Tibial nerve (tissue), 3 donors: ENCODE measurements around the gene ZFR.

Experiments used
- POLR2A ChIP-seq, 2 donors: fragments of 450-650 bp; IDR thresholded peaks; one replicate each; pipeline ENCODE4 v1.6.1; 2017; ENCODE audit warnings: antibody characterized with exemption in 2 of 2, mild to moderate bottlenecking in 2 of 2, moderate library complexity in 2 of 2
- TF ChIP-seq, protein P1 (sequence below), 5 experiments: fragments of 200-600 bp in 3 of 5; fragments of 450-650 bp in 2 of 5; sonication (generic) in 3 of 5; IDR thresholded peaks; one replicate each; pipeline ENCODE4 v1.5.1; 2016 to 2019; ENCODE audit warnings: antibody characterized with exemption in 5 of 5, mild to moderate bottlenecking in 3 of 5, moderate library complexity in 2 of 5

DNA sequence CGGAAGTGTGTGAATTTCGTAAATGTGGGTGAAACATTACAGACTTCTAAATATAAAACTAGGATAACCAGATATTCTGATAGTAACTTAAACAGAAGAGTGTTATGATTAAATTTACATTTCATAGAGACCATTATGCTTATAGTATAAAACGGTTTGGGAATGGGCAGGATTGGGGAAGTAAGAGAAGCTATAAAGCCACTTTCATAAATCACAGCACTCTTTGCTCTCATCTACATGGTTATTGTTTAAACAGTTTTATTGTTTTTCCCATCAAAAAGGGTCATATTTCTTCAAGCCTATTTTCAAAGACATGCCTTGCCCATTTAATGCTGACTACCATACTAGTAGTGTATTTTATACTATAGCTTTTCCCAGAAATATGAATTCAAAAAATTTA, 9.2 kb downstream of the ZFR start:
- TF ChIP-seq POLR2A (IDR thresholded peaks at IDR 0.05), result no peak
- TF ChIP-seq, protein P1, sequence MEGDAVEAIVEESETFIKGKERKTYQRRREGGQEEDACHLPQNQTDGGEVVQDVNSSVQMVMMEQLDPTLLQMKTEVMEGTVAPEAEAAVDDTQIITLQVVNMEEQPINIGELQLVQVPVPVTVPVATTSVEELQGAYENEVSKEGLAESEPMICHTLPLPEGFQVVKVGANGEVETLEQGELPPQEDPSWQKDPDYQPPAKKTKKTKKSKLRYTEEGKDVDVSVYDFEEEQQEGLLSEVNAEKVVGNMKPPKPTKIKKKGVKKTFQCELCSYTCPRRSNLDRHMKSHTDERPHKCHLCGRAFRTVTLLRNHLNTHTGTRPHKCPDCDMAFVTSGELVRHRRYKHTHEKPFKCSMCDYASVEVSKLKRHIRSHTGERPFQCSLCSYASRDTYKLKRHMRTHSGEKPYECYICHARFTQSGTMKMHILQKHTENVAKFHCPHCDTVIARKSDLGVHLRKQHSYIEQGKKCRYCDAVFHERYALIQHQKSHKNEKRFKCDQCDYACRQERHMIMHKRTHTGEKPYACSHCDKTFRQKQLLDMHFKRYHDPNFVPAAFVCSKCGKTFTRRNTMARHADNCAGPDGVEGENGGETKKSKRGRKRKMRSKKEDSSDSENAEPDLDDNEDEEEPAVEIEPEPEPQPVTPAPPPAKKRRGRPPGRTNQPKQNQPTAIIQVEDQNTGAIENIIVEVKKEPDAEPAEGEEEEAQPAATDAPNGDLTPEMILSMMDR (IDR thresholded peaks at IDR 0.05), result no peak
